ENCODE data around the gene CAMK2D.

The CAMK2D gene

GRCh38 chr4:113593400-113594230, 167.9 kb downstream of the CAMK2D start:
- no peak overlapping the region for H3K9ac ChIP-seq (ENCODE audit: low read depth, low read length)
- no peaks in the 10 kb centered on the region for H3K4me1 ChIP-seq (ENCODE audit: insufficient read depth, low read length)
- H3K9me3 ChIP-seq (ENCODE audit: control insufficient read depth, insufficient read depth, low read length): no peaks in the 10 kb centered on the region
- H3K36me3 ChIP-seq (ENCODE audit: insufficient read depth, low read length): no peaks in the 10 kb centered on the region; the same call in 1 of the 2 replicates

GRCh38 chr4:113591982-113592381, 169.6 kb downstream of the CAMK2D start:
- H3K4me1 ChIP-seq (ENCODE audit: insufficient read depth, low read length): peaks cover 4% of the 10 kb centered on the region; the same call in 1 of the 2 replicates

GRCh38 chr4:113588895-113589668, 172.5 kb downstream of the CAMK2D start:
- H3K9me3 ChIP-seq (ENCODE audit: control insufficient read depth, insufficient read depth, low read length): no peaks in the 10 kb centered on the region
- H3K9ac ChIP-seq (ENCODE audit: low read depth, low read length): no peak overlapping the region
- peaks cover 15% of the 10 kb centered on the region for H3K4me1 ChIP-seq (ENCODE audit: insufficient read depth, low read length)
- no peaks in the 10 kb centered on the region; the same call in 1 of the 2 replicates for H3K36me3 ChIP-seq (ENCODE audit: insufficient read depth, low read length)

More at GRCh38 chr4:113591982-113592381, 169.6 kb downstream of the CAMK2D start:
- no peaks in the 10 kb centered on the region for H3K9me3 ChIP-seq (ENCODE audit: control insufficient read depth, insufficient read depth, low read length)
- H3K9ac ChIP-seq (ENCODE audit: low read depth, low read length): no peak overlapping the region
- no peaks in the 10 kb centered on the region; the same call in 1 of the 2 replicates for H3K36me3 ChIP-seq (ENCODE audit: insufficient read depth, low read length)

- Histone ChIP-seq H3K9ac (ENCODE audit: low read depth, low read length) (no peak overlapping the region), H3K4me1 (ENCODE audit: insufficient read depth, low read length) (peaks cover 21% of the 10 kb centered on the region), H3K9me3 (ENCODE audit: control insufficient read depth, insufficient read depth, low read length) (no peaks in the 10 kb centered on the region), H3K36me3 (ENCODE audit: insufficient read depth, low read length) (no peaks in the 10 kb centered on the region)
Observed at GRCh38 chr4:113587640-113588275, 173.8 kb downstream of the CAMK2D start.

- no peaks in the 10 kb centered on the region for H3K36me3 ChIP-seq (ENCODE audit: insufficient read depth, low read length)
- peaks cover 21% of the 10 kb centered on the region for H3K4me1 ChIP-seq (ENCODE audit: insufficient read depth, low read length)
- no peak overlapping the region for H3K9ac ChIP-seq (ENCODE audit: low read depth, low read length)
- H3K9me3 ChIP-seq (ENCODE audit: control insufficient read depth, insufficient read depth, low read length): no peaks in the 10 kb centered on the region
Observed at GRCh38 chr4:113587156-113587555, 174.4 kb downstream of the CAMK2D start.

GRCh38 chr4:113586072-113586471, 175.5 kb downstream of the CAMK2D start:
- Histone ChIP-seq H3K9ac (ENCODE audit: low read depth, low read length) (no peak overlapping the region), H3K9me3 (ENCODE audit: control insufficient read depth, insufficient read depth, low read length) (no peaks in the 10 kb centered on the region), H3K4me1 (ENCODE audit: insufficient read depth, low read length) (peaks cover 21% of the 10 kb centered on the region), H3K36me3 (ENCODE audit: insufficient read depth, low read length) (no peaks in the 10 kb centered on the region)

GRCh38 chr4:113584407-113585150, 177.0 kb downstream of the CAMK2D start:
- no peaks in the 10 kb centered on the region for H3K36me3 ChIP-seq (ENCODE audit: insufficient read depth, low read length)
- H3K4me1 ChIP-seq (ENCODE audit: insufficient read depth, low read length): peaks cover 21% of the 10 kb centered on the region
- H3K9ac ChIP-seq (ENCODE audit: low read depth, low read length): no peak overlapping the region
- no peaks in the 10 kb centered on the region for H3K9me3 ChIP-seq (ENCODE audit: control insufficient read depth, insufficient read depth, low read length)

GRCh38 chr4:113582737-113583136, 178.8 kb downstream of the CAMK2D start:
- H3K36me3 ChIP-seq (ENCODE audit: insufficient read depth, low read length): no peaks in the 10 kb centered on the region
- no peaks in the 10 kb centered on the region for H3K9me3 ChIP-seq (ENCODE audit: control insufficient read depth, insufficient read depth, low read length)
- H3K4me1 ChIP-seq (ENCODE audit: insufficient read depth, low read length): peaks cover 21% of the 10 kb centered on the region
- no peak overlapping the region for H3K9ac ChIP-seq (ENCODE audit: low read depth, low read length)

GRCh38 chr4:113579360-113579759, 182.2 kb downstream of the CAMK2D start:
- Histone ChIP-seq H3K4me1 (ENCODE audit: insufficient read depth, low read length) (peaks cover 17% of the 10 kb centered on the region), H3K9ac (ENCODE audit: low read depth, low read length) (no peak overlapping the region), H3K9me3 (ENCODE audit: control insufficient read depth, insufficient read depth, low read length) (no peaks in the 10 kb centered on the region), H3K36me3 (ENCODE audit: insufficient read depth, low read length) (no peaks in the 10 kb centered on the region)

GRCh38 chr4:113576947-113577678, 184.4 kb downstream of the CAMK2D start:
- Histone ChIP-seq H3K4me1 (ENCODE audit: insufficient read depth, low read length) (peaks cover 12% of the 10 kb centered on the region; the same call in 1 of the 2 replicates), H3K9me3 (ENCODE audit: control insufficient read depth, insufficient read depth, low read length) (no peaks in the 10 kb centered on the region), H3K36me3 (ENCODE audit: insufficient read depth, low read length) (no peaks in the 10 kb centered on the region), H3K9ac (ENCODE audit: low read depth, low read length) (no peak overlapping the region)

- no peak overlapping the region for H3K9ac ChIP-seq (ENCODE audit: low read depth, low read length)
- peaks cover 12% of the 10 kb centered on the region; the same call in 1 of the 2 replicates for H3K4me1 ChIP-seq (ENCODE audit: insufficient read depth, low read length)
- no peaks in the 10 kb centered on the region for H3K9me3 ChIP-seq (ENCODE audit: control insufficient read depth, insufficient read depth, low read length)
- no peaks in the 10 kb centered on the region for H3K36me3 ChIP-seq (ENCODE audit: insufficient read depth, low read length)
Observed at GRCh38 chr4:113575401-113575800, 186.1 kb downstream of the CAMK2D start.

- no peaks in the 10 kb centered on the region for H3K36me3 ChIP-seq (ENCODE audit: insufficient read depth, low read length)
- H3K9ac ChIP-seq (ENCODE audit: low read depth, low read length): no peak overlapping the region
- H3K9me3 ChIP-seq (ENCODE audit: control insufficient read depth, insufficient read depth, low read length): no peaks in the 10 kb centered on the region
- H3K4me1 ChIP-seq (ENCODE audit: insufficient read depth, low read length): peaks cover 12% of the 10 kb centered on the region; the same call in 1 of the 2 replicates
Observed at GRCh38 chr4:113574636-113575103, 186.9 kb downstream of the CAMK2D start.

- Histone ChIP-seq H3K9me3 (ENCODE audit: control insufficient read depth, insufficient read depth, low read length) (no peaks in the 10 kb centered on the region), H3K4me1 (ENCODE audit: insufficient read depth, low read length) (peaks cover 12% of the 10 kb centered on the region; the same call in 1 of the 2 replicates), H3K36me3 (ENCODE audit: insufficient read depth, low read length) (no peaks in the 10 kb centered on the region), H3K9ac (ENCODE audit: low read depth, low read length) (no peak overlapping the region)
Observed at GRCh38 chr4:113572620-113573019, 188.9 kb downstream of the CAMK2D start.
